Stimulated activated CD4-positive, alpha-beta T cell treated with anti-CD3 and anti-CD28 coated beads, Interleukin-1b, Interleukin-23, amount 100 ng/mL, for 24 hours (primary cell): ENCODE data around the gene UNC119.
"Not testable (repeated sequence)": the region's sequence is repeated elsewhere in the genome, so short reads cannot be mapped to it uniquely, and the experiment has no call there.

Source experiments
- DNase-seq, 4 experiments: peaks; one replicate each; pipeline ENCODE4 v3.0.0-alpha.2; 2020; ENCODE audit warnings: low read depth in 4 of 4, low spot score in 1 of 4

The UNC119 gene

DNA sequence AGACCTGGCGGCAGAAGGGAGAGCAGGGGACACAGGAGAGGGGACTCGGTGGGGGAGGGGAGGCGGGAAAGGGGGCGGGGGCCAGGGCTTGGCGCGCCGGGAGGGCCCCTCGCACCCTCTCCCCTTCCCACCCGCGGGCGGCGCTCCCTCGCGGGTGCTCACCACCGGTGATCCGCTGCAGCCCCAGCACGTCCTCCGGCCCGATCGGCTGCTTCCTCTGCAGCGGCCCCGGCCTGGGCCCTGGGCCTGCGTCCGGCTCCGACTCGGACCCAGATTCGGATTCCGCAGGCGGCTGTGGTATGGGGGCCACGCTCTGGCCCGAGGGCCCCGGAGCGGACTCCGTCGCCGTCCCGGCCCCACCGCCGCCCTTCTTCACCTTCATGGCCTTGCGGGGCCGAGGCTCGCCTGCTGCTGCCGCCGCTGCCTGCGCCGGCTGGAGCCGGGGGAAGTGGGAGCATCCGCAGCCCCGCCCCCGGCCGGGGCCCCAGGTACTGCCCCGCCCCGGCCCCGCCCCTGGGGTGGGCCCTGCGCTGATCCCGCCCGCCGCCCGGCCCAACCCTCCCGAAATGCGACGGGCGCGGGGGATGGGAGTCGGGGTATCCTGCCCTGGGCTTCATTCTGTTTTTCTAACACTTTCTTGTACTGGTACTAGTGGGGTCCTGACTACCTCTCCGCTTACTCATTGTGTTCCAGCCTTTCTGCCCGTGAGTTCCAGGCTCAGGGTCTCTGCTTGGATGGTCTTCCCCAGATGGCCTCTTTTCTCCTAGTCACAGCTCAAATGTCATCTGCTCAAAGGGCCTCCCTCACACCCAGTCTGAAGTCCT lies at the start of gene UNC119:
Gene UNC119, minus strand, starts transcription at position 449 of the 824 bp plus-strand sequence. Its CDS starts 67 bp downstream, at position 382.
- DNase-seq: peak; percentile 47 to 72 (median 68)

DNA sequence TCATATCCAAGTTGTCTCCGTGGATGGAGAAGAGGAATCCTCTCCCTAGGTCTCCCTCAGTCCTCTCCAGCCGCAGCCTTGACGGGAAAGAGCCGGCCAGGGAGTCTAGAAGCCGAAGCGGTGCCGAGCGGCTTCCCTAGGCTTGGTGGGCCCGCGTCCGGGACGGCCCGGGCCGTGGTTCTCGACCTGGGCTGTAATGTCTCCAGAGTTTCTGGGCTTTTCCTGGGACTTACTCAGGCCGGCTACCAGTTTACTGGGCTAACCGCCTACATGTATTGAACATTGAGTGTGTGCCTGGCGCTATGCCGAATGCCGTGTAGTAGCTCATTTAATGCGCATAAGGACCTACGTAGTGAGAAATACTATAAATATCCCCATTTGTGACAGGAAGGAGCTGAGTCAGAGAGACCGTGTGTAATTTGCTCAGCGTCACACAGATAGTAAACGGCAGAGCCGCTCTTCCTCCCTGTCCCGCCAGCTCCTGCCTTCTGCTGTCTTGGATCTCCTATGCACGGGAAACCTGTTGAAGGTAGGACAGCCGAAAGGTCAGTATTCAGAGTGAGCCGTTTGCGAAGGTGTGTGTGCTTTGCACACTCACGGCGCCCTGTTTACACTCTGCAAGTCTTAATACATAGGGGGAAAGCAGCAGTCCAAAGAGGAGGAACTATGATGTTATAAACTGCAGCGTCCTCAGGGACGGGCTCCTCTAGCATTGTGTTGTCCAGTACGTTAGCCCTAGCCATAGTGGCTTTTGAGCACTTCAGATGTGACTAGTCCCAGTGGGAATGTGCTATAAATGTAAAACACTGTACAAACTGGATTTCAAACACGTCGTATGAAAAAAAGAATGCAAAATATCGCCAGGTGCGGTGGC lies 47.1 kb upstream of the UNC119 start:
- DNase-seq: peak in 3 of 4 experiments; percentile 33 to 49 (median 49)

DNA sequence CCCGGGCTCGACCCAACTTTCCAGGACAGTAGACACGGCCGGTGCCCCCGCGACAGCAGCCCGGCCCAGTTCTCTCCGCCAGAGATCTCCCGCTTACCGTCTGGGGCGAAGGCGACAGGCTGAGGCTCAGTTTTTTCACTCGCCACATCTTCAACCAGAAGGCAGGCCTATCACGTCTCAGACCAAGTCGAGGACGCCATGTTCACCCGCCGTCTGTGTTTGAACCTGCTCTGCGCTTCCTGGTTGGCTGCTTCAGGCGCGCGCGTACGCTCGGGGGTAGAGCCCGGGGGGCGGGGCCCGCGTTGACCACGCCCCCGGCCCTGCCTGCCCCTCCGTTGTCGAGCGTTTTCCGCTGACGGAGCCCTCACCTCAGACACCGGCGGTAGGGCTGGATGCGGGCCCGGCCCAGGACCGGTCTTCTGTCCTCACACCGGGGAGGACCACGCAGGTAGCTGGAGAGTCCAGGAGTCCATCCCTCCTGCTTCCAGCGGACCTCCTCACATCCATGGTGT lies 46.4 kb upstream of the UNC119 start, which contains the start of gene SPAG5:
Gene SPAG5, minus strand, starts transcription at position 227 of the 512 bp plus-strand sequence. Its CDS starts 79 bp downstream, at position 148.
- peak; percentile 75 to 89 (median 86) for DNase-seq

DNA sequence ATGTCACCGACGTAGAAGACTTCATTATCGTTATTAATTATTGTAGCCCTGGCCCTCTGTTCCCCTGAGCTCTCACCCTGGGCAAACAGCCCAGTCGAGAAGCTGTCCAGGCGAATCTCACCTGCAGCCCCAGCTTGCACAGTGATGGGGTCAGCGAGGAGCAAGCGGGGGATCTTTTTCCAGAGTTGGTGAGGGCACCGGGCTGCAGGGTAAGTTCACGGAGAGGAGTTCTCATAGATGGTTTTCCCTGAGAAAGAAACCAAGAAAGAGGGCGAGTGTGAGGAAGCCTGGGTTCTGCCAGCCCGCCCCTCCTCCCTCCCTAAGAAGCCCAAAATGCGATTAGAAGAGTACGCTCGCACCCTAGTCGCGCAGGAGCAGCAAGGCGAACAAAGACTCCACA lies 46.0 kb upstream of the UNC119 start:
- DNase-seq: no peak

DNA sequence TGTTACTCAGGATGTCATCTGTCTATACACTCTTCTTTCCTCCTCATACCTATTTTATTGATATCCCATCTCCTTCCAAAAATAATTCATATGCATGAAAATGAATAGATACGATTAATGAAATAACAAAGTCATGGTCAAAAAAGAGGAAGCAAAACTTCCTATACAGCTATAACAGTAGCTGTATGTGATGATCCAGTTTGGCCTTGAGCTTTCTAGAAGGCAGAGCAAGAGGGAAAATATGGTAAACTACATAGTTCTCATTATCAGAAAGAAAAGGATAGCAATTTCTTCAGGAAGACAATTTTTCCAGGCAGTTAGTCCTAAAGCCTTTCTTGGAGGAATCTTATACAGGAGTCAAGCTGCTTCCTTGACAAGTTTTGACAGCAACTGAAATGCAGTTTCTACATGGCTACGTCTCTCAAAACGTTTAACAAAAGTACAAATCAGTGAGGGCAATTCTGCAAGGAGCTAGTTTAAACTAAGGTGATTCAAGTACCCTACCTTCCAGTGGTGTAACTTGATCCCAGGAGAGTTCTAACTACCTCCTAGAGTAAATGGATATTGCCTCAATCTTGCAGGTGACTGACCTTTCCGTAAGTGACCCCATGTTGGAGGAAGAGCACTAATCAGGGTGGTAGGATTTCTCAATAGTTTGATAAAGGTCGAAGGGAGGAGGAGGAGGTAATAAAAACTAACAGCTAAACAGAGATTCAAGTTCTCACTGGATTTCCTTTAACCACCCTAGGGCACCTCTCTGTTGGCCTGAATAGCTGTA lies 45.4 kb upstream of the UNC119 start:
- no peak for DNase-seq

DNA sequence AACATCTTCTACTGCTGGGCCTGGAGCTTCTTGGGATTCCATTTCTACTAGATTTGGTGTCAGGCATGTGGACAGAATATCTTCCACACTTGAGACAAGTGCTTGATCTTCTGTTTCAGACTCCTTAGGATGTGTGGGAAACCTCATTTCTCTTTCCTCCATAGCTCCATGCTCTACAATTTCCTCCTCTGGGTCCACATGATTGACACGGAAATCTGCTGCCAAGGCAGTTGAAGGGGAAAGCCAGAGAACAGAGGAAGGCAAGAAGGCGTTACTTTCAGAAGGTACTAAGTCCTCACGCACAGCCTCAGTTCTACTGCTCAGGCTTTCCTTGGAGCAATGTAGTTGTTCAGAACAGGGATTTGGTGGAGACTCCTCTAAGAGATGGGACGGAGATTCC lies 39.8 kb upstream of the UNC119 start:
- no peak for DNase-seq

DNA sequence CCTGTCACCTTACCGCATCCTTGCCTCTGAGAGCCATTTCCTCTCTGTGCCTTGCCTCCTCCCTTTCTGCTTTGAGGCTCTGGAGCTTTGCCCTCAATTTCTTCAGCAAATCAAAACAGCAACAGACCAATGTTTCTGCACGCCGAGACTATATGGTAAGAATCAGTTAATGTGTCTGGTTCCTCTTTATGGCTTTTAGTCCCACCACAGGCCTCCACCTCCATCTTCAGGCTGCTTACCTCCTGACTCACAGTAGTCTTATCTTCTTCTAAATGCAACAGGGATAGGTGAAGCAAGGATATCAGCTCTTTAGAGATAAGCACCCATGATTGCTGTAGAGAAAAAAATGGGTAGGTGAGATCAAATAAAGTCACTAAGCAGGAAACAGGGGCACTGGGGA lies 33.4 kb upstream of the UNC119 start:
- no peak for DNase-seq

DNA sequence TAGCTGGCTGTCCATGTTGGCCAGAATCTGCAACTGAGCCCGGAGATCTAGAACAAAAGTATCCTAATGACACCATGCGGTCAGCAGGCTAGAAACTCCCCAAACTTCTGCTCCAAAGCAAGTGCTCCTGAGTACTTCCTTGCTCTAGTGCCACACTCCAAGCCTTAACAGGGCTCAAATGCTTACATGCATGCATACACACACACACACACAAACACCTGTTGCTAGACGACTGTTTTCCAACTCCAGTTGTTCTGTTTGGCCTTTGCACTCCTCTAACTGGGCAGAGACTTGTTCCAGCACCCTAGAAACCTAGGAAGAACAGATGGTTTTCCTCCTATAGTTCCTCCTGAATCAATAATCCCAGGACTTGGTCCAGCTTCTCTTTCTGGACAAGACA lies 32.0 kb upstream of the UNC119 start:
- no peak for DNase-seq

DNA sequence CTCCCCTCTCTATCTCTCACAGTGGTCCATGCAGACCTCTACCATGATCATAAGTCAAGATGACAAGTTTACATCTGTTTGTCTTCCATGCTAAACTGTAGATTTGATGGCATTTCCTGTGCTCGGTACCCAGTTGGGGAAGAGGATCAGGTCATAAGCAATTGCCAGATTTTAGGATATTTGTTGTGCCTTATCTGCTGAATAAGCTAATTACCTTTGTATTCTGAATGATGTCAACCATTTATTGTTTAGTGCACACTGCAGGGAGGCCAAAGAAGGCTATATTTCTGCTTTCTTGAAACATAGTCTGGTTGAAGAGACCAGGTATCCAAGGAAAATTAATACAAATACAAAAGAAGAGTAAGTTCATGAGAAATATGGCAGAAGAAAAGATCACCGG lies 30.1 kb upstream of the UNC119 start:
- no peak for DNase-seq

DNA sequence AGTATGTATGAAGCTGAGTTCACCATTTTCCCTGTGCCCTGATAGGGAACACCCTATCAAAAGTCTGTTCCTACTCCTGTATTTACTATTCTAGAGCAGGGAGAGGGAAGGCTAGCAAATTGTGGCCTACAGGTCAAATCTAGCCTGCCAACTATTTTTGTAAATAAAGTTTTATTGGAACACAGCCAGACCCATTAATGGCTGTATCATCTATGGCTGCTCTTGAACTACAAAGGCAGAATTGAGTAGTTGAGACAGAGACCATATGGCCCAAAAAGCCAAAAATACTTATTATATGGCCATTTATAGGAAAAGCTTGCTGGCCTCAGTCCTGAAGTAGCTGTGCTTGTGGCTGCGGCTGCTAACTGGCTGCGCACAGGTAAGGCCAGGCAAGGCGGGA lies 28.5 kb upstream of the UNC119 start:
- DNase-seq: no peak

DNA sequence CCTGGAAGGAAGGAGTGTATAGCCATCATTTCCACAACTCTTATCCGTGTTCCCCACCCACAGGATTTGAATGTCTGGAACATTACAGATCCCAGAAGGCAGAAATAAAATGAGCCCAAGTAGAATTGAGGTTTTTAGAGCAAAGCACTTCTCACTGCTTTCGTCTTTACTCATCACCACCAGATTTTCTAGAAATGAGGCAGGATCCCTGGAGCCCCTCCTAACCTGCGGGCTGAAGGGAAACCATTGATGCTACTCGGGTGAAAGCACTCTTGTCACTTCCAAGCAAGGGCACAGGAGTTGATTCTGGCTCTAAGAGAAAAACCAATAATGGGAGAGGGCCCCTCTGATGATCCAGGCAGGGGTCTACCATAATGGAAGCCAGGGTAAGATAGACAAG lies 27.1 kb upstream of the UNC119 start:
- no peak for DNase-seq

DNA sequence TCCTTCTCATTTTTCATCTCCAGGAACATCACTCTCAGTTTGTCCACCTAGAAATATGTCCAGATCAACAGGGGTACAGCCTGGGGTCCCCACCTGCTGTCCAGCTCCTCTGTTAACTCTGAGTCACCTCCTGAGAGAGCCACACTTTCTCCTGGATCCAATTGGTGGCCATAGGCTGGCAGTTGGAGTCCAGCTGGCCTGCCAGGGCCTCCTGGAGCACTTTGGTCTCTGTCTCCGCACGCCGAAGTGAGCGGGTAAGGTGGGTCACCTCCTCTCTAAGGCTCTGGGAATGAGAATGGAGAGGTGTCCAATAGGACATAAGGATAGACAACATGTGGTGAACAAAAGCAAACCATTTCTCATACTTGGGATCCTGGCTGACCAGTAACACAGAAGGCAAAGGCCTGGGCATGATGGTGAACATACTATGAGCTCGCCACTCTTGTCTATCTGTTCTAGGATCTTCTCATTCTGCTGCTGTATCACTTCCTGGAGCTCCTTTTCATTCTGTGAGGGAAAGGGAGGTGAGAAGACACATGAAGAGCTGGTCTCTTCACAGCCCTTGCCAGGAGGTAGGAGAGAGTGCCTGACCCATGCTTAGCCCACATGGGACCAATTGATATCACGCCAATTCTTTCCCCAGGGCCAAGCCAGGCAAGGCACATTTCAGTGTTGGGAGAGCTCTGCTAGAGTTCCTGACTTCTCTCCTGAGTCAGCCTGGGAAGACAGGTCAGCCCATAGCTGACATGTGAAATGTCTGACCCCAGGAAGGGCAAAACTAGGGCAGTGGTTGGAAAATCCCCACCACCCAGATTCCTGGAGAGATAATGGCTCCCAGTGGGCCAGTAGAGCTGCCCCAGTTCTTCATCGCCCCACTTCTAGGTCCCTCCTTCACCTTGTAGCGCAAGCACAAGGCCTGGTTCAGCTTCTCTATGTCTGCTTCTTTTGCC lies 26.1 kb upstream of the UNC119 start:
- no peak for DNase-seq

DNA sequence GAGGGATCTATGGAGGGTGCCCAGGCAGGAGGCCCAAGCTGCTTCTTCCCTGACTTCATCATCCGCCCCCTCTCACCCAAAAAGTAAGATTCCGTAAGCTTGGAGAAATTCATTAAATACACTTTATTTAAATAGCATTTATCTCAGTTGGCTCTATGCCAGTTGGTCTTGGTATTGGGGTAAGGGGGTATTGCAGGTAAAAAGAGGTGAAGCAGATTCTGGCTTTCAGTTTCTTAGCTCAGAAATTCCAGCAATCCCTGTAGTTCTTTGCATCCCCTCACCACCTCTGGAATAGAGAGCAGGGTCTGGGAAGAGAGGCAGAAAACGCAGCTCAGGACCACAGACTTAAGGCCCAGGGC lies 25.0 kb upstream of the UNC119 start:
- DNase-seq: no peak

DNA sequence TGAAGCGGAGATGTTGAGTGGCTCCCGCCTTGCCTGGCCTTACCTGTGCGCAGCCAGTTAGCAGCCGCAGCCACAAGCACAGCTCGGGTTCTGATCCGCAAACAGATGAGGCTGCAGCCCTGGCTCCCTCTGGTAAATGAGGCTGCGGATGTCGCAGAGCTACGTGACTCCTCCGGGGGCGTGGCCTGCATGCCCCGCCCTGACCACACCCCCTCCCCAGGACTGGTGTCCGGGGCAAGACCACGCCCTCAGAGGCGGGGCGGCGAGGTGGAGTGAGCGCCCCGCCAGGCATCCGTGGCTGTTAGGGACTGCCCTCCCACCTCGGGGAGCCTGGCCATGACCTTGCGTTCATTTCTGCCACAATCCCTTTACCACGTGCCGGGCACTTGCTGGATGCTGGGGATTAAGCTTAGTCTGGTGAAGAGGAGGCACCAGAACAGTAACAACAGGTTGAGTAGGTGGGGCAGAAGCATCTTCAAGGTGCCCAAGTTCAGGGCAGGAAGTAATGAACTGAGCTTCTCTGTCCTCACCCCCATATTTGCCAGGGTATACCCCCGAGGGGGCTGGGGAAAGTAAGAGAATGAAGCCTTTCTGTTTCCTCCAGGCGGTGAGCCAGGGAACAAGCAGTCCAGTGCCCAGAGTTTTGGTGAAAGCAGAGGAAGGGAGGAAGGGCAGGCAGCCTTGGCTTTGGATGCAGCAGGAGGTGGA lies 24.5 kb upstream of the UNC119 start, which contains the start of gene ALDOC:
Gene ALDOC, minus strand, starts transcription at position 138 of the 708 bp plus-strand sequence. CDS start 1,363 bp downstream, outside the sequence.
- peak; percentile 93 to 99 (median 96) for DNase-seq

DNA sequence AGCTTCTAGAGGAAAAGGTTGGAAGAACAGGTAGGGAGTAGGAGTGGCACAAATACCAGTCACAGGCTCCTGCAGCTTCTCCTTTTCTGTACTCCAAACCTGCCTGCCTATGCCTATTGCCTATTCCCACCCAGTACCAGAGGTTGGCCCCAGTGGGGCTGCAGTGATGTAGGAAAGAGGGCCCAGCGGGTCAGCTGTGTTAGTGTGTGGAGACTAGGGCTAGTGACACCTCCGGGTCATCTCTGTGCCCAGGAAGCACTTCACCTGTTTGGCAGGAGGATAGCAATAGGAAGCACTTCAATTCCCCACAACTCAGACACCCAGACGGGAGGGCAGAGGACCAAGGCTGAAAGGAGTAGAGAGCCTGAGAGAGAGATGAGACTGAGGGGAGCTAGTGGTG lies 23.6 kb upstream of the UNC119 start:
- not testable (repeated sequence) for DNase-seq

DNA sequence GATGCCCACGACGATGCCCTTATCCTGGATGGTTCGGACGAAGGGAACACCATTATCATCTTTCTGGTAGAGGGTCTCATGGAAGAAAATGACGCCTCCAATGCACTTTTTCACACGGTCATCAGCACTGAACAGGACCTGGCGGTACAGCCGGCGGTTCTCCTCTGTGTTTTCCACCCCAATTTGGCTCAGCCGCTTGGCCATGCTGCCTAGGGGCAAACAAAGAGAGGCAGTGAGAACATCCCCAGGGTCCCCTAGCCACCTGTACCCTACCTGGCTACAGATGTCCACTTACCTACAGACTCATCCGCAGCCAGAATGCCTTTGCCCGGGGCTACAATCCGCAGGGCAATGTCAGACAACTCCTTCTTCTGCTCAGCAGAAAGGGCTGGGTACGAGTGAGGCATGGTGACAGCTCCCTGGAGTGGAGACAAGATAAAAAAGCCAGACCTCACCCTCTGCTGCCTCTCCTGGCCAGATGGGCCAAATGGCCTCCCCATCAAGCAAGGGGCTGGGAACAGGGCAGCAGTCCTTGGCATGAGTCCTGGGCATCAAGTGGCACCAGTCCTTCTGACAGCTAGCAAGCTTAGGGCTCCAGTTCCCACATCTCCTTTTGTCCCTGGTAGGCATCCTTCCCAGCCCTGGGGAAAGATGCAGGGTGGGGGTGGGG lies 22.8 kb upstream of the UNC119 start:
- DNase-seq: no peak

DNA sequence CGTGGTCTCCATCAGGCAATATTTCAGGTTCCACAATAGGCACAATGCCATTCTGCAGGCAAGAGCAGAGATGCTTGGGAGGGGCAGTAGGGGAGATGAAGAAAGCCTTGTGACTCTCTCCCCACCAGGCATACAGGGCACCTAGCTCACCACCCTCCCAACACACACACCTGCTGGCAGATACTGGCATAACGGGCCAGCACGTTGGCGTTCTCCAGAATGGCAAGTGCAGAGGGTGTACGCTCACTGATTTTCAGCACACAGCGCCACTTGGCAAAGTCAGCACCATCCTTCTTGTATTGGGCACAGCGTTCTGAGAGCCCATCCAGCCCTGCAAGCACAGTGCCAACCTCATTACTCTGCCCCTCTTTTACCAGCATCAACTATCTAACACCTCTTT lies 22.1 kb upstream of the UNC119 start:
- no peak for DNase-seq

DNA sequence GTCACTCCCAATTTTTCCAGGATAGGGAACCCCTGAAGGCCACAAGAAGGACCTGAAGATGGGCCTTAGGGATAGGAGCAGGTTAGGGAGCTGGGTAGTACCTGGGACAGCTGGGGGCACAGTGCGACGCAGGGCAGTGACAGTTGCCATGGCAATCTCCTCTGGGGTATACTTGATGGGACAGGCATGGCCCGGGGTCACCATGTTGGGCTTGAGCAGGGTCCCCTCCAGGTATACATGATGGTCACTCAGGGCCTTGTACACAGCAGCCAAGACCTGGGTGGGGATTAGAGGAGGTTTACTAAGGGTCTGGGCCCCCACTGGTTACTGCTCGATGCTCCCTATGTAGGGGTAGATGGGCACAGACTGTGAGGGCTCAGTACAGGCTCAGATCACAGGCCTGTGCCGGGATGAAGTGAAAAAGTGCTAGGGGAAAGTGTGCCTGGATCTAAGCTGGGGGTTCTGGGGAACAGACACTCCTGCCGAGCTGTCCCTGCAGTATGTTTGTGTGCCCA lies 21.6 kb upstream of the UNC119 start:
- no peak for DNase-seq
